ENCODE results near the gene SLC9A9. TPM values are rescaled to one million over a fixed set of nuclear protein-coding genes. Genes with fewer than 3 reads are reported as not detected.
A peak's percentile ranks its signal among the peaks of the same experiment; 100 is the strongest.

SLC9A9 gene
- total RNA-seq, 2 donors from 2014 or later: 1.3 to 3.7 TPM

DNA sequence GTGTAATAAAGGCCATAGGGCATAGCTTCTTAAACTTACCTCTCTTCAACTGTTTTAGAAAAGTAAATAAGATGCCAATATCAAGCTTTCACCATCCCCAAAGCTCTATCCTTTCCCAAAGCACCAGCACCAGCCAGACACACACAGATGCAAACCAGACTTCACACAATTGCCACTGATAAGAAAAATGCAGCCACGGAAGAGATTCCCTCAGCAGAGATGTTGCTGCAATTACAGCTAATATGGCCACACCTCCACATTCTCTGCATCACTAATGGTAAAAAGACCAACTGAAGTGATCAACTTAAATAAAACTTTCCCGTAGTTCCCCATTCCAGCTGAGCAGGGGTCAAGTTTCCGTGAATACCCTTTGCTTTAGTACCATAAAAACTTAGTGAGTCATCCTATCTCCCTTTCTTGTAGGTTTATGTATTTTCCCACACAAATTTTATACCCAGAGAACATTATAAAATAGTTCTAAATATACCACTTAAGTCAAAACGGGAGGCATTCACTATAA, 64.4 kb downstream of the SLC9A9 start:
- H3K27me3 Mint-ChIP-seq (ENCODE audit: insufficient read depth): no peaks in the 10 kb centered on the region
- no peak overlapping the region for H3K9ac ChIP-seq (ENCODE audit: extremely low read depth, low read length, poor library complexity, severe bottlenecking)
- peaks cover 3% of the 10 kb centered on the region for H3K9me3 Mint-ChIP-seq
- WGBS, 2 experiments (ENCODE audit: insufficient coverage in 1 of 2, insufficient read length in 1 of 2): 85 to 89% methylated on average over 3 to 4 of the region's 4 CpGs
- no peaks in the 10 kb centered on the region for H3K9me3 ChIP-seq (ENCODE audit: control insufficient read depth, low read length)
- peaks cover 20% of the 10 kb centered on the region for H3K4me1 Mint-ChIP-seq
- no peaks in the 10 kb centered on the region for H3K27me3 ChIP-seq (ENCODE audit: control insufficient read depth, insufficient read depth, low read length, poor library complexity, severe bottlenecking)
- no peaks in the 10 kb centered on the region for H3K36me3 ChIP-seq (ENCODE audit: control insufficient read depth, insufficient read depth, low read length)
- H3K4me3 ChIP-seq (ENCODE audit: low read length): no peak overlapping the region
- TF ChIP-seq, protein P1, sequence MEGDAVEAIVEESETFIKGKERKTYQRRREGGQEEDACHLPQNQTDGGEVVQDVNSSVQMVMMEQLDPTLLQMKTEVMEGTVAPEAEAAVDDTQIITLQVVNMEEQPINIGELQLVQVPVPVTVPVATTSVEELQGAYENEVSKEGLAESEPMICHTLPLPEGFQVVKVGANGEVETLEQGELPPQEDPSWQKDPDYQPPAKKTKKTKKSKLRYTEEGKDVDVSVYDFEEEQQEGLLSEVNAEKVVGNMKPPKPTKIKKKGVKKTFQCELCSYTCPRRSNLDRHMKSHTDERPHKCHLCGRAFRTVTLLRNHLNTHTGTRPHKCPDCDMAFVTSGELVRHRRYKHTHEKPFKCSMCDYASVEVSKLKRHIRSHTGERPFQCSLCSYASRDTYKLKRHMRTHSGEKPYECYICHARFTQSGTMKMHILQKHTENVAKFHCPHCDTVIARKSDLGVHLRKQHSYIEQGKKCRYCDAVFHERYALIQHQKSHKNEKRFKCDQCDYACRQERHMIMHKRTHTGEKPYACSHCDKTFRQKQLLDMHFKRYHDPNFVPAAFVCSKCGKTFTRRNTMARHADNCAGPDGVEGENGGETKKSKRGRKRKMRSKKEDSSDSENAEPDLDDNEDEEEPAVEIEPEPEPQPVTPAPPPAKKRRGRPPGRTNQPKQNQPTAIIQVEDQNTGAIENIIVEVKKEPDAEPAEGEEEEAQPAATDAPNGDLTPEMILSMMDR (conservative IDR thresholded peaks at IDR 0.05): no peak
- H3K27ac Mint-ChIP-seq: no peak overlapping the region
- no peak for DNase-seq
- no peak overlapping the region for H3K4me3 Mint-ChIP-seq
- peaks cover 5% of the 10 kb centered on the region for H3K4me1 ChIP-seq (ENCODE audit: control insufficient read depth, insufficient read depth, low read length)
- no peak overlapping the region for H3K27ac ChIP-seq (ENCODE audit: low read depth, low read length)
- peaks cover 3% of the 10 kb centered on the region for H3K36me3 Mint-ChIP-seq (ENCODE audit: low read depth)

DNA sequence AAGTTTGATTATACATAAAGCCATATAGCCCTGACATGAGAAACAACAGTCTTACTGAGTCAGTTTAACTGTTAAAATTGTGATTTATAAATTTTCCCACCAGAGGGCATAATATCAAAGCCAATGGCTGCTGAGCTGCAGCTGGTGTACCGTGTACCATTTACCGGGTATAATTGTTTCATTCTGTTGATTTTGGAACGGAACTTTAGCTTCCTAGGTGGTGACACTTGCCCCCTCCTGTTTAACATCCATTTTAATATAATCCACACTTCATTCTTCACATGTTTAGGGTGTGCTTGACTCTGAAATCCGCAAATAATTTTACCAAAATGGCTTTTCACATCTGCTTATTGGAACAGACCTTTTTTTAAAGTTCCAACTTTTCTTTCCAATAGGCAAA, 72.8 kb downstream of the SLC9A9 start:
- DNase-seq: no peak
- Histone ChIP-seq H3K4me3 (ENCODE audit: low read length) (no peak overlapping the region), H3K4me1 (ENCODE audit: control insufficient read depth, insufficient read depth, low read length) (peaks cover under 1% of the 10 kb centered on the region), H3K27me3 (ENCODE audit: control insufficient read depth, insufficient read depth, low read length, poor library complexity, severe bottlenecking) (no peaks in the 10 kb centered on the region), H3K9ac (ENCODE audit: extremely low read depth, low read length, poor library complexity, severe bottlenecking) (no peak overlapping the region), H3K27ac (ENCODE audit: low read depth, low read length) (no peak overlapping the region), H3K36me3 (ENCODE audit: control insufficient read depth, insufficient read depth, low read length) (no peaks in the 10 kb centered on the region), H3K9me3 (ENCODE audit: control insufficient read depth, low read length) (no peaks in the 10 kb centered on the region)
- H3K27ac Mint-ChIP-seq: no peak overlapping the region
- H3K27me3 Mint-ChIP-seq (ENCODE audit: insufficient read depth): no peaks in the 10 kb centered on the region
- H3K4me3 Mint-ChIP-seq: no peak overlapping the region
- TF ChIP-seq, protein P1 (conservative IDR thresholded peaks at IDR 0.05): peak; percentile 76
- peaks cover 3% of the 10 kb centered on the region for H3K36me3 Mint-ChIP-seq (ENCODE audit: low read depth)
- H3K4me1 Mint-ChIP-seq: peaks cover 5% of the 10 kb centered on the region
- WGBS, 2 experiments (ENCODE audit: insufficient coverage in 1 of 2, insufficient read length in 1 of 2): 12 to 45% methylated on average over 3 to 4 of the region's 4 CpGs
- peaks cover 3% of the 10 kb centered on the region for H3K9me3 Mint-ChIP-seq

DNA sequence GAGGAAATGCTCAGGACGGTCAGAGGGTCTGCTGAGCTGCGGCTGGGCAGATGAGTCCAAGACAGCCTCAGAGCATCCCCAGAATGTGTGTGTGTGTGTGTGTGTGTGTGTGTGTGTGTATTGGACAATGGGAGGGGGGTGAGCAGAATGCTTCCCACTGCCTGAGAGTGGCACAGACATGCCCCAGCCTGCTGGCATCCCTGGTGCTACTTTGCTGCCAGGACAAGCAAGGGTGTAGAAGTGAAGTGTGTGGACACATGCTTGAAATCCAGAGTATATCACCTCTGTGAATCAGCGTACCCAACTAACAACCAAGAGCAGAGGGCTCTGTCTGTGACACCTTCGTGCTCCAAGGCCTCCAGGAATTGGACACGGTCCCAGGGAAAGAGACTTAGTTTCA, 76.3 kb downstream of the SLC9A9 start:
- Mint-ChIP-seq H3K27ac (no peak overlapping the region), H3K36me3 (ENCODE audit: low read depth) (no peaks in the 10 kb centered on the region), H3K4me3 (no peak overlapping the region), H3K9me3 (no peaks in the 10 kb centered on the region), H3K27me3 (ENCODE audit: insufficient read depth) (no peaks in the 10 kb centered on the region), H3K4me1 (peaks cover 7% of the 10 kb centered on the region)
- no peak overlapping the region for H3K27ac ChIP-seq (ENCODE audit: low read depth, low read length)
- no peaks in the 10 kb centered on the region for H3K9me3 ChIP-seq (ENCODE audit: control insufficient read depth, low read length)
- DNase-seq: no peak
- no peak overlapping the region for H3K9ac ChIP-seq (ENCODE audit: extremely low read depth, low read length, poor library complexity, severe bottlenecking)
- TF ChIP-seq, protein P1 (conservative IDR thresholded peaks at IDR 0.05): no peak
- peaks cover 2% of the 10 kb centered on the region for H3K4me1 ChIP-seq (ENCODE audit: control insufficient read depth, insufficient read depth, low read length)
- no peak overlapping the region for H3K4me3 ChIP-seq (ENCODE audit: low read length)
- no peaks in the 10 kb centered on the region for H3K27me3 ChIP-seq (ENCODE audit: control insufficient read depth, insufficient read depth, low read length, poor library complexity, severe bottlenecking)
- no peaks in the 10 kb centered on the region for H3K36me3 ChIP-seq (ENCODE audit: control insufficient read depth, insufficient read depth, low read length)
- 90 to 96% methylated on average over 2 to 5 of the region's 5 CpGs for WGBS, 2 experiments (ENCODE audit: insufficient coverage in 1 of 2, insufficient read length in 1 of 2)
